ENCODE measurements around the gene SLC25A14. TPM values are rescaled to one million over a fixed set of nuclear protein-coding genes. Genes with fewer than 3 reads are reported as not detected.

SLC25A14 gene
- total and polyA plus RNA-seq, 2 donors (not counting 3 experiments of a cell fraction or from before 2014, with no cell fraction given), result 10.6 to 11.5 TPM

Small RNA genes within 50 kb of the gene (small RNA-seq; reads per million reads assigned to genes)
- not detected for gene AL035423.1 (ENCODE audit: insufficient read depth, insufficient read length, low read depth, low replicate concordance)
- not detected for gene RNU6-1130P (ENCODE audit: insufficient read depth, insufficient read length, low read depth, low replicate concordance)

Other genes with a start within 250 kb of the SLC25A14 start
- gene ELF4, start 229.4 kb upstream of the SLC25A14 start, total RNA-seq, result 32.9 and 33.4 TPM in 2 replicates
- gene ELF4, start 229.4 kb upstream of the SLC25A14 start, polyA plus RNA-seq, result 31.6 and 31.9 TPM in 2 replicates
- gene AIFM1, start 174.1 kb upstream of the SLC25A14 start, total RNA-seq, result 29.7 and 30.6 TPM in 2 replicates
- 17.2 and 23.7 TPM in 2 replicates for gene AIFM1, start 174.1 kb upstream of the SLC25A14 start, polyA plus RNA-seq
- gene RAB33A, start 168.0 kb upstream of the SLC25A14 start, total RNA-seq, result 0.91 and 1.4 TPM in 2 replicates
- gene RAB33A, start 168.0 kb upstream of the SLC25A14 start, polyA plus RNA-seq, result 1.3 and 1.6 TPM in 2 replicates
- 7.3 and 7.7 TPM in 2 replicates for gene ZNF280C, start 71.0 kb upstream of the SLC25A14 start, total RNA-seq
- gene ZNF280C, start 71.0 kb upstream of the SLC25A14 start, polyA plus RNA-seq, result 2.5 and 3.2 TPM in 2 replicates
- not detected in 2 replicates for gene GPR119, start 45.8 kb downstream of the SLC25A14 start, total RNA-seq
- gene GPR119, start 45.8 kb downstream of the SLC25A14 start, polyA plus RNA-seq, result not detected in 2 replicates
- gene RBMX2, start 62.1 kb downstream of the SLC25A14 start, total RNA-seq, result 21.1 and 21.9 TPM in 2 replicates
- gene RBMX2, start 62.1 kb downstream of the SLC25A14 start, polyA plus RNA-seq, result 6.9 and 10.6 TPM in 2 replicates

Data from endothelial cell of umbilical vein (primary cell).